Glomerular endothelial cell (primary cell): ENCODE data around the gene ZNF334. TPM values are rescaled to one million over a fixed set of nuclear protein-coding genes. Genes with fewer than 3 reads are reported as not detected.

Experiments used
- DNase-seq: peaks from one replicate; pipeline ENCODE4 v3.0.0-alpha.2; 2011; ENCODE audit warnings: low read depth, low spot score; ENCODE audit errors: extremely low read depth
- total RNA-seq: library from RNA; depleted of rRNA; stranded (reverse); fragments of >200 nt; gene quantifications from 2 replicates; pipeline ENCODE4 v1.2.3, GENCODE V29; 2015

Gene ZNF334
- total RNA-seq, 1 donor from 2014 or later, result 1.1 TPM

DNA sequence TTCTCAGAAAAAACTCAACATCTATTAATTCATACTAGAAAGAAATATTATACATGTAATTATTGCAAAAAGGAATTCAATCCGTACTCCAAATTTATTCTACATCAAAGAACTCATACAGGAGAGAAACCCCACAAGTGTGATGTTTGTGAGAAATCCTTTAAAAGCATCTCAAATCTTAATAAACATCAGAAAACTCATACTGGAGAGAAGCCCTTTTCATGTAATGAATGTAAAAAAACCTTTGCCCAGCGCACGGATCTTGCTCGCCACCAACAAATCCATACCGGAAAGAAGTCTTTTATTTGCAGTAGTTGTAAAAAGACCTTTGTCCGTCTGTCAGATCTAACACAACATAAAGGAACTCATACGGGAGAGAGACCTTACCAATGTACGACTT, 22.0 kb downstream of the ZNF334 start:
- DNase-seq, result no peak

DNA sequence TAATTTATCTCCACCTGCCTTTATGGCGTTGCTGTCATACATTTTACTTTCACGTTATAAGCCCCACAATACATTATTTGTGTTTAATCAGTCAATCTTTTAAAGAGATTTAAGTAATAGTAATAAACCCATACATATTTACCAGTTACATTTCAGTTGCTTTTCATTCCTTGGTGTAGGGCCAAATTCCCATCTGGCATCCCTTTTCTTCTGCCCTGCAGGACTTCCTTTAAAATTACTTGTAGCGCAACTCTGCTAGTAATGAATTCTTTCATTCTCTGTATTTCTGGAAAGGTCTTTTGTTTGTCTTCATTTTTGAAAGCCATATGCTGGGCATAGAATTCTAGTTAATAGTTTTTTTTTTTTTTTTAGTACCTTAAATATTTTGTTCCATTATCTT, 24.9 kb downstream of the ZNF334 start:
- no peak for DNase-seq

DNA sequence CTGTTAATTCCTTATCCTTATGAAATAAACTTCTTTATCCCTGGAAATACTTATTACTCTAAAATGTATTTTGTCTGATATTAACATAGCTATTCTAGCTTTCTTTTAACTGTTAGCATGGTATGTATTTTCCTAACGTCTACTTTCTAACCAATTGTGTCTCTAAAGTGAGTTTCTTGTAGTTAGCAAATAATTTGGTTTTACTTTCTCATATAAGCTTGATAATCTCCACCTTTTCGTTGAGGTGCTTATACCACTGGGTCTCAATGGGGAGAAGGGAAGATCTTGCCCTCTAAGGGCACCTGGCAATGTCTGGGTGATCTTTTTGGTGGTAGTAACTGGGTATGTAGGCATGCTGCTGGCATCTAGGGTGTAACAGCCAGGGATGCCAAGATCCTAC, 25.7 kb downstream of the ZNF334 start:
- no peak for DNase-seq

DNA sequence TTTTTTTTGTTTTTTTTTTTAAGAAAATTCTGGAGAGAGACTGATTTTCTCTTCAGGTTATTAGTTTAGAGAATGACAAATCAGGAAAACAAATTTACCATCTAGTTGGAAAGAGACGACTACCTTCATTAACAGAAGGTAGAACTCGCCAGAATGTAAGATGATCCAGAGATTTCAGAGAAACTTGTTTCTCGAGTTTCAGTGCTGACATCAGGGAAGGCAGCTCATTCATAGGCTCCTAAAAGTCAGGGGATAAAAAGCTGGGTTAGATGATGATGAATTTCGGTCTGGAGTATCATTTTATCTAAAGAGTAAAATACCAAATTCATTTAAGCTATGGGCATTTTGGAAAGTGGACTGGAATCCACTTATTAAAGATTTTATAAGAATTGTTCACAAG, 27.9 kb downstream of the ZNF334 start:
- no peak for DNase-seq

DNA sequence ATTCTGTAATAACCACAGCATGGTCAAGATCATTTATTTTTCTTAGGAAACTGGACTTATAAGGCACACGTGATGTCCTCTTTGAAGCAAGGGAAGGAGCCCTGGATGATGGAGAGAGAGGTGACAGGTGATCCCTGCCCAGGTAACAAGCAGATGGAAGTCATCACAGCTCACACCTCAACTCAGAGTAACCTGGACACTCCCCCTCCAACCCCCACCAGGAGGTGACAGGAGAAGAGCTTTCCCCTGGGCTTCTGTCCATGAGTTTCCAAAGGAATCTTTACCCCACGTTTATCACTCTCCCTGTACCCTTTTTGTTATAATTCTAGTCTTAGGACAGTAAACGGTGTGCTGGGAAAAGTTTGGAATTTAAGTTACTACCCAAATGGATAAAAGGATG, 28.4 kb downstream of the ZNF334 start:
- no peak for DNase-seq

DNA sequence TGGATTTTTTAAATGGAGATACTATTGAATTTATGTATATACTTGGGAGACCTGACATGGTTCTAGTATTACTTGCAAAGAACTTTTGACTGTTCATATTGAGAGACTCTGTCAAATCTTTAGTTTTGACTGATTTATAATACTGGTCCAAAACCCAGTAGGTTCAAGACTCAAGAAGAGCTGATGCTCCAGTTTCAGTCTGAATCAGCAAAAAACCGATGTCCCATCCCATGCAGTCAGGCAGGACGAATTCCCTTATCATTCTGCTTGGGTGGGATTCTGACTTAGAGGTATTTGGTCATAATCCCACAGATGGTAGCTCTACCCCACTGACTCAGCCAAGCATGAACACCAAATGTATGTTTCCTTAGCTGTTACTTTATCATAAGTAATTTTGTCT, 29.5 kb downstream of the ZNF334 start:
- no peak for DNase-seq

DNA sequence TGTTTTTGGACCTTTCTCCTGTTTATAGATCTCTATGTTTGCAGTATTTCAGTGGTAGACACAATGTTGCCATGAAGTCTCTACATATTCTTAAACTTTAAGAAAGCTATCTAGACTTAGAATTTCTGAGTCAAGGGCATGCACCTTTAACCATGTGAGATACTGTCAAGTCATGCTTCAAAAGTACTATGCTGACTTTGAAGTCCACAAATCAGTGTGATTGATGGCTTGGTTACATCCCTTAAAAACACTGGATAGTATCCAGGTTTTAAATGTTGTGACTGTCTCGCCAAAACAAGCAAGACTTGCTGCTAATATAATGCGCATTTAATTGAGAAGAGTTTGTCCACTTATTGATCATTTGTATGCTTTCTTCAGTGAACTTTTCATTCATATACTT, 30.5 kb downstream of the ZNF334 start:
- no peak for DNase-seq

DNA sequence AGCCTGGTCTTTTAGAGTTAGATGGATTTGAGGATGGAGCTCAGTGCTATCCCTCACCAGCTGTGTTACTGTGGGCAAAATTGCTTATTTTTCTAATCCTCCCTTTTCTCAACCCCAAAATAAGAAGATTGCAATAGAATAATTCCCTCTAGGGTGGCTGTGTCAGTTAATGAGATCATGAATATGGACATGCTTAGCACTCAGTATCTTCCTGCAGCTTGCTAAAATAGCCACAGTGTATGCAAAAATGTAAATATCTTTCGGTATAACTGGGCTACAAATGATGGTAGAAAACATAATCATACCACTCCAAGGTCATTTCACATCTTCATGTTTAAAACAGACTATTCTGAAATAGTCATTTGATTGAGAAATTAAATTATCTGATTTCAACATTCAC, 35.7 kb downstream of the ZNF334 start:
- DNase-seq, result no peak

DNA sequence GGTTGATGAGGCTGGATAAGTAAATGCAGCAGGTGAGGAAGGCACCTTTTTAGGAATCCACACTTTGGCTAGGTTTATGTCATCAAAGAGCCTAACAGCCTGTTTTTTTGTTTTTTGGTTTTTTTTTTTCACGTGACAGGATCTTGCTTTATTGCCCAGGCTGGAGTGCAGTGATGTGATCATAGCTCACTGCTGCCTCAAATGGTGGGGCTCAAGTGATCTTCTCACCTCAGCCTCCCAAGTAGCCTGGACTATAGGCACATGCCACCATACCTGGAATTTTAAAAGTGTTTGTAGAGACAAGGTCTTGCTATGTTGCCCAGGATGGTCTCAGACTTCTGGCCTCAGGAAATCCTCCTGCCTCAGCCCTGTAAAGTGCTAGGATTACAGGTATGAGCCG, 36.1 kb downstream of the ZNF334 start:
- DNase-seq, result no peak

DNA sequence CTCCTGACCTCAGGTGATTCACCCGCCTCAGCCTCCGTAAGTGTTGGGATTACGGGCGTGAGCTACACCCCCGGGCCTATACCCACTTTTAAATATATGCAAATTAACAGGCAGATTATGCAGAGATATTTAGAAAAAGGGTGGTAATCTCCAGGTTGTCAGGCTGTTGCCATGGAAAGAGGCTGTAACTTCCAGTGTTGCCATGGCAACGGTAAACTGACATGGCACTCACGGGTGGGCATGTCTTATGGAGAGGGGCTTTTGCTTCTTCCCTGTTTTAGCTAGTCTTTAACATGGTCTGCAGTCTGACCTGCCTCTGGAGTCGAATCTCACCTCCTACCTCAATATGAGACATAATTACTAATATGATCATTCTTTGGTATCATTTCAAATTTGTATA, 44.9 kb downstream of the ZNF334 start:
- no peak for DNase-seq

DNA sequence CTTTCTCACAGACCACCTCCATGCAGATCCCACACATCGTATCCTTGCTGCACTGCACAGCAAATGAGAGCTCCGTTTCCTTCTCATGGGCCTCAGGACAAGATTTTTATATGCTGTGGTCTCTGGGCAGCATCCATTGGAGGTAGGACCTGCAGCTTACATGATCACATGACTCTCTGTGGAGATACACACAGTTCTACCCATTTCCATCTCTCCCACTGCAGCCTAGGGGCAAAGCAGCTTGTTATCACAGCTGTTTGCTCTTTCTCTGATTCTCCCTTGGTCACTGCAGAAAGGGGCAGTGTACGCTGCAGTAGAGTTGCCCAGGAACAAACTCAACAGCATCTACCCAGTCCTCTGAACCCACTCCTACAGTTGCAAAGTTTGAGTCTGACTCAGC, 48.9 kb downstream of the ZNF334 start:
- no peak for DNase-seq

DNA sequence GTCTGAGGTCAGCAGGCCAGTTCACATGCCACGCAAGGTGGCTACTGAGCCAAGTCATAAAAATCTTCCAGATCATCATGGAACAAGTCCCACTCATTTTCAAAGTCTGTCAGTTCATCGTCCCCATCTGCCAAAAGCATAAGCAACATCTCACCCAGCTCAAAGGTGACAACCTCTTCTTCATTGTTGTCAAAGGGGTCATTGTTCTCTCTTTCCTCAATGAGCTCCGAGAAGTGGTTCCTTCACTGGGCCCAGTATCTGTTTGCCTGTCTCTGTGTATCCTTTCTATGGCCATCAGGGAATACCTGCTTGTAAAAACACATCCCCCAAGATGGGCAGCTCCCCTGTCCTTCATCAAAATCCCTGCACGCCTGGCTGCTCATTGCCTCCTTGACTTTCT, 49.5 kb downstream of the ZNF334 start:
- no peak for DNase-seq

DNA sequence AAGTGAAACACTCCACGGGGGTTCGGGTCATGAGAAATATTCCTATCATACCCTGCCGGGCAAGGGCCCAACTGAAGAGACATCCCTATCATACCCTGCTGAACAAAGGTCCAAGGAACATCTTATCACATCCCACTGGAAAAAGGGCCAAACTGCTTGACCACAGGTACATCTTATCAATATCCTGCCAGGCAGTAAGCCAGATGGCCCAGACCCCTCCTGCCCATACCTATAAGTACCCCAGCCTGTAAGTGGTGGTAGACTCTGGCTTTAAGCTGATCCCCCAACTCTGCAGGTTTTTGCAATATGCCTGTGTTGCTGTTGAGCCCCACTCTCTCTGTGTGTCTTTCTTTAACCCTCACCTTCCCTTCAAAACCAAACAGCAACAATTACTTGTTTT, 51.6 kb downstream of the ZNF334 start:
- no peak for DNase-seq

DNA sequence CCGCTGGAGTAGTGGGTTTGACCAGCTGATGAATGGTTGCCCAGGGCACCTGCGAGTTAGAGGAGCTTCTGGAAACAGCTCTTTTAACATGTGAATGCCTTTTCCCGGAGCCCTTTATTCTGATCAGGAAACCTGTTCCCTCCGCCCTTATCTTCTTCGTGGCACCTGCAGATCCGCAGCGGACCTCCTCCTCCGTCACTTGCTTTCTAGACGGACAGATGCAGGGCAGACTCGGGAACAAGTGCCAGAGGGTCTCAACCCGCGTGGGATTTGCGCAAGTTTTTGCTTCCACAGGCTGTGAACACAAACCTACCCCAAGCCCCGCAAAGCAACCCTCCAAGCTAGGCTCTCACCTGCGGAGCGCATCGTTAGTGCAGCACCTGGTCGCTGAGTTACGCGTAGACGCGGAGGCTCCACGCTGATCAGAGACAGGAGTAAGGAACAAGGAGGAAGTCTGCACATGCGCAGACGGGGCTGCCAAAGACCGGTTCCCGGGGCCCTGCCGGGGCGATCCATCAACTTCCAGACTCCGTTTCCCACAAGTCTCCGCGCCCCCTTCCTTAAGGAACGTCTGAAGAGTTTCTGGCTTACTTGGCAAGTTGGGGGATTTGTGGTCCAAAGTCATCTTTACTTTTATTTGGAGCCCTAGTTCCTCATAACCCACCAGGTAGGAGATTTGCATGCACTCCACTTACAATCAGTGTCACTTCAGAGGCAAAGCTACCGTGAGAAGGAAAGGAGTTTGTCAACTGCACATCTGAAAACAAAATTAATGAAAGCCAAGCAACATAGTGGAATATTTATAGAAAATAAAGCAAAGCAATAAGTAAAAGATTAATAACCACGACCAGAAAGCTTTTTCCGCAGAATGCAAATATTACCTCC, 54.3 kb downstream of the ZNF334 start:
- DNase-seq, result no peak

DNA sequence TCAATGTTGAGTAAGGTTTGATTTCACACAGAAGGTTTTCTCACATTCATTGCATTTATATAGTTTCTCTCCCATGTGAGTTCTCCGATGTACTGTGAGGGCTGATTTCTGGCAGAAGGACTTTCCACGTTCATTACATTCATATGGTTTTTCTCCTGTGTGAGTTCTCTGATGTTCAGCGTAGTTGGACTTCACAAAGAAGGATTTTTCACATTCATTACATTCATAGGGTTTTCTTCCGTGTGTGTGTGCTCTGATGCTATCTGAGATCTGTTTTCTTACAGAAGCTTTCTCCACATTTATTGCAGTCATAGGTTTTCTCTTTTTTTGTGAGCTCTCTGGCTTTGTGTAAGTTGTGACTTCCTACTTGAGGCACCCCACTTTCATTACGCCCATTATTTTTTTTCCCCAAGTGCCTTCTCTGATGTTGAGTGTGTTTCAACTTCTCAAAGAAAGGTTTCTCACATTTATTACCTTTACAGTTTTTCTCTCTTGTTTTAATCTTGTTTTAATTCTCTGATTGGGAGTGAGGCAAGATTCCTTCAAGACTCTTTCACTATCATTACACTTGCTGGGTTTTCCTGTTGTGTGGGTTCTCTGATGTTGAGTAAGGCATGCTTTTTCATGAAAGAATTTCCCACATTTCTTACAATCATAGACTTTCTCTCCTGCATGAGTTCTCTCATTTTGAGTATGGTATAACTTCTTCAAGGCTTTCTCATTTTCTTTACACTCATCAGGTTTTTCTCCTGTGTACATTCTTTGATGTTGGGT, 56.9 kb downstream of the ZNF334 start:
- DNase-seq, result no peak

DNA sequence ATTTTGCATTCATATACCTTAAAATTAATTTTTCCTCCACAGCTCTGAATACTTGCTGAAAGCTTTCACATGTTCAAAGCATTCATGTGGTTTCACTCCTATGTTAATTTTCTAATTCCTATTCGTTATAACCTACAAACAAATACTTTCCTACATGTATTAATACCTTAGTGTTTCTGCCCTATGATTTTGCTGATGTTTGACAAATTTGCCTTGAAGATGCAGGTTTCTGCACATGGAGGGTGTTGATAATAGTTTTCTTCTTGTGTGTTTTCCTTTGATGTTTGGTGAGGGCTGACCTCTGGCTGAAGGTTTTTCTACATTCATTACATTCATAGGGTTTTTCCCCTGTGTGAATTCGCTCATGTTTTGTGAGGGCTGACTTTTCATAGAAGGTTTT, 57.6 kb downstream of the ZNF334 start:
- DNase-seq, result no peak

Other genes starting within 250 kb of the ZNF334 start
- gene CDH22, start 205.1 kb downstream of the ZNF334 start, total RNA-seq, result 0.06 TPM in 1 of 2 replicates, not detected in the other
- 34.0 and 38.8 TPM in 2 replicates for gene ELMO2, start 106.9 kb downstream of the ZNF334 start, total RNA-seq
- not detected in 2 replicates for gene OCSTAMP, start 37.1 kb upstream of the ZNF334 start, total RNA-seq
- gene SLC13A3, start 137.9 kb upstream of the ZNF334 start, total RNA-seq, result 0.10 and 0.47 TPM in 2 replicates
- gene TP53RK, start 175.9 kb upstream of the ZNF334 start, total RNA-seq, result 17.4 and 19.7 TPM in 2 replicates
- gene SLC2A10, start 196.1 kb upstream of the ZNF334 start, total RNA-seq, result 10.8 and 20.6 TPM in 2 replicates